Aorta (tissue), 4 donors: ENCODE results near the gene HPSE2. TPM values are rescaled to one million over a fixed set of nuclear protein-coding genes. Genes with fewer than 3 reads are reported as not detected.

ENCODE experiments used
- microRNA-seq, 2 donors: library from miRNA; unstranded; fragments of <30 nt; microRNA quantifications; one replicate each; pipeline ENCODE4 v1.2.0, GENCODE V29; 2020
- polyA plus RNA-seq, 2 donors: library from polyadenylated mRNA; stranded (reverse); fragments of 200-250 nt; gene quantifications; one replicate each; pipeline ENCODE4 v1.2.3, GENCODE V29; 2013
- total RNA-seq, 2 donors: library from RNA; stranded (reverse); fragmentation: NEBNext Ultra II Directional; extraction: Animal tissue kit (Norgen Biotek cat#: 25700); gene quantifications; one replicate each; pipeline ENCODE4 v1.2.1, GENCODE V29; 2021
- donor health status: healthy with polysubstance abuse.
- donor health status: Bipolar disorder and iron deficiency.
- donor health status: DM: no; HTN: no; CAD: no.
- donor health status: DM: yes; HTN: yes; CAD: no.

The HPSE2 gene
- total and polyA plus RNA-seq, 4 donors, result 1.2 to 22.0 (median 4.8) TPM

Small RNA genes within 50 kb of the gene (microRNA-seq; reads per million reads assigned to microRNA genes)
- 0 to 6.6 reads per million in 2 donors for gene MIR4685
- 0.99 to 1.2 reads per million in 2 donors for gene MIR6507

Other genes with a start within 250 kb of the HPSE2 start
- under 1 TPM; 0.23 to 0.30 TPM for gene CNNM1, start 93.5 kb upstream of the HPSE2 start, total RNA-seq
- under 1 TPM; 0.13 to 0.25 TPM for gene CNNM1, start 93.5 kb upstream of the HPSE2 start, polyA plus RNA-seq
- gene GOT1, start 194.8 kb upstream of the HPSE2 start, total RNA-seq, result 10 to 100 TPM in 1 of 2 donors, 1 to 10 TPM in 1; 9.4 to 13.7 TPM
- 10 to 100 TPM in 1 of 2 donors, 1 to 10 TPM in 1; 9.2 to 17.4 TPM for gene GOT1, start 194.8 kb upstream of the HPSE2 start, polyA plus RNA-seq